ENCODE data around the gene TLR9.

TLR9 gene

DNA sequence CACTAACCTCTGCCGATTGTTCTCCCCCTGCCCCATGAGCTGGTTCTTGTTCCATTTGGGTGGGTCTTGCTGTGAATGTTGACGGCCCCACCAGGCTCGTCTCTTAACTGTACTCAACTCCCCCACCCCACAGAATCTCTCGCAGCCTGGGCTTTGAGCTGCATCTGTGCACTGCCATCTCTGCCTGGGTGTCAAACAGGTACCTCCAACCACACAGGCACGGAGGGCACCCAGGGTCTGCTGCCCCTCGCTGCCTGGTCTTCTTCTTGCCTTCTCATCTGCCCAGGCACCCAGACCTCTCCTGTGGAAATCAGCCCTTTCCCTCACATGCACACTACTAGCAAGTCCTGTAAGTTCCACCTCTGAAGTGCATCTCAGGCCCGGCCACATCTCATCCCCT lies 10.1 kb downstream of the TLR9 start:
- TF ChIP-seq, protein P1, sequence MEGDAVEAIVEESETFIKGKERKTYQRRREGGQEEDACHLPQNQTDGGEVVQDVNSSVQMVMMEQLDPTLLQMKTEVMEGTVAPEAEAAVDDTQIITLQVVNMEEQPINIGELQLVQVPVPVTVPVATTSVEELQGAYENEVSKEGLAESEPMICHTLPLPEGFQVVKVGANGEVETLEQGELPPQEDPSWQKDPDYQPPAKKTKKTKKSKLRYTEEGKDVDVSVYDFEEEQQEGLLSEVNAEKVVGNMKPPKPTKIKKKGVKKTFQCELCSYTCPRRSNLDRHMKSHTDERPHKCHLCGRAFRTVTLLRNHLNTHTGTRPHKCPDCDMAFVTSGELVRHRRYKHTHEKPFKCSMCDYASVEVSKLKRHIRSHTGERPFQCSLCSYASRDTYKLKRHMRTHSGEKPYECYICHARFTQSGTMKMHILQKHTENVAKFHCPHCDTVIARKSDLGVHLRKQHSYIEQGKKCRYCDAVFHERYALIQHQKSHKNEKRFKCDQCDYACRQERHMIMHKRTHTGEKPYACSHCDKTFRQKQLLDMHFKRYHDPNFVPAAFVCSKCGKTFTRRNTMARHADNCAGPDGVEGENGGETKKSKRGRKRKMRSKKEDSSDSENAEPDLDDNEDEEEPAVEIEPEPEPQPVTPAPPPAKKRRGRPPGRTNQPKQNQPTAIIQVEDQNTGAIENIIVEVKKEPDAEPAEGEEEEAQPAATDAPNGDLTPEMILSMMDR (IDR thresholded peaks at IDR 0.05; ENCODE audit: insufficient read depth, low read depth, low read length, missing control alignments), result no peak
- no peak for DNase-seq (ENCODE audit: low read depth)
- H3K4me3 ChIP-seq (ENCODE audit: low read depth, low read length), result no peak overlapping the region

DNA sequence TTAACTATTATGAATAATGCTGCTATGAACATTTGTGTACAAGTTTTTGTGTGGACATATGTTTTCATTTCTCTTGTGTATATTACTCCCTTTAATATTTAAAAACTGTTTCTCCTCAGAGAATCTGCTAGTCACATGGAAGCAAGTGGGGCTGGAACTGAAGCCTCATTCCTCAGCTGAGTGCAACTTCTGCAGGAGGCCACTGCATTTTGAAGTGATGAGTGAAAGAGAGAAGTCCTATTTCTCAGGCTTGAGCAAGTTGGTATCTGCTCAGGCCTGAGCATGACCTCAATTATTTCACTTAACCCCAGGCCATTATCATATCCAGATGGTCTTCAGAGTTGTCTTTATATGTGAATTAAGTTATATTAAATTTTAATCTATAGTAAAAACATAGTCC lies 11.5 kb downstream of the TLR9 start:
- H3K4me3 ChIP-seq (ENCODE audit: low read depth, low read length), result no peak overlapping the region
- no peak for DNase-seq (ENCODE audit: low read depth)
- TF ChIP-seq, protein P1 (IDR thresholded peaks at IDR 0.05; ENCODE audit: insufficient read depth, low read depth, low read length, missing control alignments), result no peak

DNA sequence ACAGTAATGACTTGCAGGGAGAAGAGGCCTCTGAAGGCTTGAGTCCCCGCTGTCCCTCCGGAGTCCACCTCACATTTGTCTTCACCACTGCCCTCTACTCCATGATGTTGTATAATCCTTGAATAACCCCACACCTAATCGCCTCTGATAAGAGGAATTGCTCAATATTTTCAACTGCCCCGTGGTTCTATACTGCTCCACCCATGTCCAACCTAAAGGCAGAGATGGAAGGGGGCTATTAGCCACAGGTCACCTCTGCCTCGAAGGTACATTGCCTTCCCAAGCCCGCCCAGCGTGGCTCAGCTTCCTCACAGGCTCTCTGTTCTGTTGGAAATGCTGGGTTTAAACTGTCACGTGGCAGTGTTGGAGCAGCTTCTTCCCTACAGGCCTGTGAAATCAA lies 12.4 kb downstream of the TLR9 start:
- DNase-seq (ENCODE audit: low read depth), result no peak
- TF ChIP-seq, protein P1 (IDR thresholded peaks at IDR 0.05; ENCODE audit: insufficient read depth, low read depth, low read length, missing control alignments), result no peak
- no peak overlapping the region for H3K4me3 ChIP-seq (ENCODE audit: low read depth, low read length)

DNA sequence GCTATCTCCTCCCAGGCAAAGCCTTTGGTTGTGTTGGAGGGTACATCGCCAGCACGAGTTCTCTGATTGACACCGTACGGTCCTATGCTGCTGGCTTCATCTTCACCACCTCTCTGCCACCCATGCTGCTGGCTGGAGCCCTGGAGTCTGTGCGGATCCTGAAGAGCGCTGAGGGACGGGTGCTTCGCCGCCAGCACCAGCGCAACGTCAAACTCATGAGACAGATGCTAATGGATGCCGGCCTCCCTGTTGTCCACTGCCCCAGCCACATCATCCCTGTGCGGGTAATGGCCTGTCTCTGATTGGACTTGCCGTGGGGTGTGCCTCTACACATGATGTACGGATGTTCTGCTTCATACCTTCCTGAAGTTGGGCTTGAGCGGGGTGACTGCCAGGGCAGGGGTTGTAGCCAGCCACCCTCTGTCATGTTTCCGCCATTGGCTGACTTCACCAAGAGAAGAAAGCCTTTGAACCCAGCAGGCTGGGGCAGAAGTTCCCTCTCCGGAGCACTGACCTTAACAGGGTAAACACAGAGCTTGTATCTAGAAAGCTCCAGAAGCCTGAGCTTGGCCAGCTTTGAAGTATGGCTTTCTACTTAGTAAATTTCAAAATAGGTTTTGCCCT lies 14.1 kb downstream of the TLR9 start:
- TF ChIP-seq, protein P1 (IDR thresholded peaks at IDR 0.05; ENCODE audit: insufficient read depth, low read depth, low read length, missing control alignments), result no peak

DNA sequence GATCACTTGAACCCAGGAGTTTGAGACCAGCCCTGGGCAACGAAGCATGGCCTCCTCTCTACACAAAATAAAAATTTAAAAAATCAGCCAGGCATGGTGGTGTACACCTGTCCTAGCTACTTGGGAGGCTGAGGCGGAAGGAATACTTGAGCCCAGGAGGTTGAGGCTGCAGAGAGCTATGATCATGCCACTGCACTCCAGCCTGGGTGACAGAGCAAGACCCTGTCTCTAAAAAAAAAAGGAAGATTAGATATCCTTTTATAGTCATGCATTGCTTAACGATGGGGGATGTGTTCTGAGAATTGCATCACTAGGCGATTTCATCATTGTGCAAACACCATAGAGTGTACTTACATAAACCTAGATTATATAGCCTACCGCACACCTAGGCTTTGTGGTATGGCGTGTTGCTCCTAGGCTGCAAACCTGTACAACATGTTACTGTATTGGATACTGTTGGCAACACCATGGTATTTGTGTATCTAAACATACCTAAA lies 14.8 kb downstream of the TLR9 start:
- TF ChIP-seq, protein P1 (IDR thresholded peaks at IDR 0.05; ENCODE audit: insufficient read depth, low read depth, low read length, missing control alignments), result no peak
- no peak overlapping the region for H3K4me3 ChIP-seq (ENCODE audit: low read depth, low read length)

More for the DNA sequence above, 14.1 kb downstream of the TLR9 start:
- H3K4me3 ChIP-seq (ENCODE audit: low read depth, low read length), result no peak overlapping the region
- no peak for DNase-seq (ENCODE audit: low read depth)

DNA sequence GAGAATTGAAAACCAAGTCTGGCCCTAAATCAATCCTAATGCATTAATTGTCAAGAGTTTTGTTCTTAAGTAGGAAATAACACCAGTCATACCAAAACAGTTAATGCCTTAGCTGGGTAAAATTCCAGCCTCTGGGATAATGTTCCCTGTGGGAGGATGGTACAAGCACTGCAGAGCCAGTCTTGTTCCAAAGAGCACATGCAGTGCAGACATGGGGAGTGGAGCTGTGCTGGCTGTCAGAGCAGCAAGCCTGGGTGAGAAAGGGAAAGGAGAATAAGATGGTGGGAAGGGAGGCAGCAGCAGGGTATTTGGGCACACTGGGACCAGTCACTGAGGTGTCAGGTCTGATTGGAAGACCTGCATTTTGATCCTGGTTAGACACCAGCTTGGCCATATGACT lies 15.4 kb downstream of the TLR9 start:
- TF ChIP-seq, protein P1 (IDR thresholded peaks at IDR 0.05; ENCODE audit: insufficient read depth, low read depth, low read length, missing control alignments), result no peak
- no peak for DNase-seq (ENCODE audit: low read depth)
- no peak overlapping the region for H3K4me3 ChIP-seq (ENCODE audit: low read depth, low read length)

More for the DNA sequence above, 14.8 kb downstream of the TLR9 start:
- no peak for DNase-seq (ENCODE audit: low read depth)

DNA sequence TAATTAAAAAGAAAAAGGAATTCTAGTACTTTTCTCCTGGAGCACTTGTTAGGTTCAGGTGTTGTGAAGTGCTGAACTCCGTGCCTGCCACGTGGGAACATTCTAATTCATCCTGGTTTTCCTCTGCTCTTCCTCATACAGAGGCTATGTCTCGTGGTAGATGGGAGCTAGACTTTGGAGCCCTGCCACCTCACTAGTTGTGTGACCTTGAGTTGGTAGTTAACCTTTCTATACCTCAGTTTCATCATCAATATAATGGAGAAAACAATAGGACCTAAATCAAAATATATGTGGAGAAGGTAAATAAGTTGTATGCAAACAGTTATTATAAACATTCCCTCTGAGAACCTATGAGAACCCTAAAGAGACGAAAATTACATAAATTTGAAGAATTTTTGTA lies 16.9 kb downstream of the TLR9 start:
- TF ChIP-seq, protein P1 (IDR thresholded peaks at IDR 0.05; ENCODE audit: insufficient read depth, low read depth, low read length, missing control alignments), result no peak
- DNase-seq (ENCODE audit: low read depth), result no peak
- no peak overlapping the region for H3K4me3 ChIP-seq (ENCODE audit: low read depth, low read length)
